SK-N-SH treated with all-trans-retinoic acid at 6 μM for 48 hours (cell line): ENCODE results near the gene CYREN.

Source experiments
- ATAC-seq: fragments of 200-7000 bp; cut with Tn5 transposase; 3 replicates; pipeline ENCODE4 v1.9.1; 2020; ENCODE audit warnings: mild to moderate bottlenecking, moderate library complexity
- ARNTL ChIP-seq: fragments of 450-650 bp; formaldehyde crosslinking; IDR thresholded peaks from 2 replicates; pipeline ENCODE4 v1.5.0; 2020; ENCODE audit warnings: low read depth, mild to moderate bottlenecking, moderate library complexity, borderline replicate concordance
- BACH2 ChIP-seq: fragments of 250-450 bp; sonication (Bioruptor Pico); IDR thresholded peaks from 2 replicates; pipeline ENCODE4 v1.9.0; 2021; ENCODE audit warnings: mild to moderate bottlenecking, borderline replicate concordance
- CSDC2 ChIP-seq: fragments of 250-450 bp; sonication (Bioruptor Pico); IDR thresholded peaks from 2 replicates; pipeline ENCODE4 v1.5.0; 2020; ENCODE audit warnings: mild to moderate bottlenecking, moderate library complexity
- ESRRG ChIP-seq: fragments of 250-450 bp; sonication (Bioruptor Pico); IDR thresholded peaks from 2 replicates; pipeline ENCODE4 v1.6.1; 2021; ENCODE audit warnings: mild to moderate bottlenecking
- GLIS3 ChIP-seq: fragments of 250-450 bp; sonication (Bioruptor Pico); IDR thresholded peaks from 2 replicates; pipeline ENCODE4 v1.5.0; 2020; ENCODE audit warnings: mild to moderate bottlenecking, moderate library complexity
- ISL1 ChIP-seq: fragments of 250-450 bp; sonication (Bioruptor Pico); IDR thresholded peaks from 2 replicates; pipeline ENCODE4 v2.1.2; 2022; ENCODE audit warnings: mild to moderate bottlenecking, moderate library complexity
- OSR1 ChIP-seq: fragments of 250-450 bp; sonication (Bioruptor Pico); IDR thresholded peaks from 2 replicates; pipeline ENCODE4 v1.8.0; 2022; ENCODE audit warnings: moderate library complexity, mild to moderate bottlenecking, inconsistent platforms
- POU6F1 ChIP-seq: fragments of 250-450 bp; sonication (Bioruptor Pico); IDR thresholded peaks from 2 replicates; pipeline ENCODE4 v1.8.0; 2021; ENCODE audit warnings: low read depth, mild to moderate bottlenecking, moderate library complexity, borderline replicate concordance
- RARB ChIP-seq: fragments of 250-450 bp; sonication (Bioruptor Pico); IDR thresholded peaks from 2 replicates; pipeline ENCODE4 v1.8.0; 2021; ENCODE audit warnings: mild to moderate bottlenecking, moderate library complexity
- SNAI2 ChIP-seq: fragments of 250-450 bp; sonication (Bioruptor Pico); IDR thresholded peaks from 2 replicates; pipeline ENCODE4 v1.5.0; 2020; ENCODE audit warnings: mild to moderate bottlenecking, moderate library complexity
- TCF4 ChIP-seq: fragments of 250-450 bp; sonication (Bioruptor Pico); IDR thresholded peaks from 2 replicates; pipeline ENCODE4 v1.8.0; 2021; ENCODE audit warnings: mild to moderate bottlenecking, moderate library complexity, borderline replicate concordance
- TOX ChIP-seq: fragments of 250-450 bp; sonication (Bioruptor Pico); IDR thresholded peaks from 2 replicates; pipeline ENCODE4 v1.8.0; 2021; ENCODE audit warnings: mild to moderate bottlenecking, moderate library complexity, borderline replicate concordance
- TSHZ2 ChIP-seq: fragments of 250-450 bp; sonication (Bioruptor Pico); IDR thresholded peaks from 2 replicates; pipeline ENCODE4 v1.5.0; 2020; ENCODE audit warnings: mild to moderate bottlenecking, moderate library complexity
- ZC3H10 ChIP-seq: fragments of 250-450 bp; sonication (Bioruptor Pico); IDR thresholded peaks from 2 replicates; pipeline ENCODE4 v1.5.1; 2021; ENCODE audit warnings: mild to moderate bottlenecking, moderate library complexity
- ZFP3 ChIP-seq: fragments of 250-450 bp; sonication (Bioruptor Pico); IDR thresholded peaks from 2 replicates; pipeline ENCODE4 v1.5.0; 2020; ENCODE audit warnings: mild to moderate bottlenecking, moderate library complexity
- ZNF565 ChIP-seq: fragments of 450-650 bp; formaldehyde crosslinking; conservative IDR thresholded peaks from 2 replicates; pipeline ENCODE4 v1.5.0; 2020; ENCODE audit warnings: low read depth, mild to moderate bottlenecking, moderate library complexity
- ZNF70 ChIP-seq: fragments of 450-650 bp; formaldehyde crosslinking; IDR thresholded peaks from 2 replicates; pipeline ENCODE4 v1.5.0; 2020; ENCODE audit warnings: mild to moderate bottlenecking, moderate library complexity
- ZNF8 ChIP-seq: fragments of 450-650 bp; formaldehyde crosslinking; IDR thresholded peaks from 2 replicates; pipeline ENCODE4 v1.5.0; 2020; ENCODE audit warnings: mild to moderate bottlenecking, moderate library complexity
- TF ChIP-seq, protein P1 (sequence below): fragments of 250-450 bp; sonication (Bioruptor Pico); IDR thresholded peaks from 2 replicates; pipeline ENCODE4 v1.5.1; 2020; ENCODE audit warnings: low read depth, mild to moderate bottlenecking, moderate library complexity
- TF ChIP-seq, protein P2 (sequence below): fragments of 250-450 bp; sonication (Bioruptor Pico); IDR thresholded peaks from 2 replicates; pipeline ENCODE4 v1.5.1; 2021; ENCODE audit warnings: mild to moderate bottlenecking, moderate library complexity
- TF ChIP-seq, protein P3 (sequence below): fragments of 250-450 bp; sonication (Bioruptor Pico); IDR thresholded peaks from 2 replicates; pipeline ENCODE4 v1.8.0; 2020; ENCODE audit warnings: mild to moderate bottlenecking, moderate library complexity, borderline replicate concordance

CYREN gene

GRCh38 chr7:135177028-135177696, 6.7 kb upstream of the CYREN start:
- ATAC-seq: no peak; the same call in 2 of the 3 replicates
- TF ChIP-seq CSDC2 (CRISPR knock-in tag): no peak
- no peak for TF ChIP-seq TSHZ2 (CRISPR knock-in tag)
- TF ChIP-seq ARNTL: no peak
- TF ChIP-seq ZC3H10 (CRISPR knock-in tag): no peak
- TF ChIP-seq GLIS3 (CRISPR knock-in tag): no peak
- no peak for TF ChIP-seq TCF4 (CRISPR knock-in tag)
- TF ChIP-seq, protein P1, sequence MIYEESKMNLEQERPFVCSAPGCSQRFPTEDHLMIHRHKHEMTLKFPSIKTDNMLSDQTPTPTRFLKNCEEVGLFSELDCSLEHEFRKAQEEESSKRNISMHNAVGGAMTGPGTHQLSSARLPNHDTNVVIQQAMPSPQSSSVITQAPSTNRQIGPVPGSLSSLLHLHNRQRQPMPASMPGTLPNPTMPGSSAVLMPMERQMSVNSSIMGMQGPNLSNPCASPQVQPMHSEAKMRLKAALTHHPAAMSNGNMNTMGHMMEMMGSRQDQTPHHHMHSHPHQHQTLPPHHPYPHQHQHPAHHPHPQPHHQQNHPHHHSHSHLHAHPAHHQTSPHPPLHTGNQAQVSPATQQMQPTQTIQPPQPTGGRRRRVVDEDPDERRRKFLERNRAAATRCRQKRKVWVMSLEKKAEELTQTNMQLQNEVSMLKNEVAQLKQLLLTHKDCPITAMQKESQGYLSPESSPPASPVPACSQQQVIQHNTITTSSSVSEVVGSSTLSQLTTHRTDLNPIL (CRISPR knock-in tag): no peak
- TF ChIP-seq ISL1 (CRISPR knock-in tag): no peak
- no peak for TF ChIP-seq TOX (CRISPR knock-in tag)
- TF ChIP-seq OSR1 (CRISPR knock-in tag): no peak
- TF ChIP-seq ZNF8 (CRISPR knock-in tag): no peak
- no peak for TF ChIP-seq RARB
- TF ChIP-seq ZFP3: no peak
- no peak for TF ChIP-seq ZNF70 (CRISPR knock-in tag)
- no peak for TF ChIP-seq SNAI2 (CRISPR knock-in tag)
- no peak for TF ChIP-seq POU6F1
- no peak for TF ChIP-seq ESRRG (CRISPR knock-in tag)
- no peak for TF ChIP-seq BACH2
- no peak for TF ChIP-seq ZNF565 (CRISPR knock-in tag)
- TF ChIP-seq, protein P2, sequence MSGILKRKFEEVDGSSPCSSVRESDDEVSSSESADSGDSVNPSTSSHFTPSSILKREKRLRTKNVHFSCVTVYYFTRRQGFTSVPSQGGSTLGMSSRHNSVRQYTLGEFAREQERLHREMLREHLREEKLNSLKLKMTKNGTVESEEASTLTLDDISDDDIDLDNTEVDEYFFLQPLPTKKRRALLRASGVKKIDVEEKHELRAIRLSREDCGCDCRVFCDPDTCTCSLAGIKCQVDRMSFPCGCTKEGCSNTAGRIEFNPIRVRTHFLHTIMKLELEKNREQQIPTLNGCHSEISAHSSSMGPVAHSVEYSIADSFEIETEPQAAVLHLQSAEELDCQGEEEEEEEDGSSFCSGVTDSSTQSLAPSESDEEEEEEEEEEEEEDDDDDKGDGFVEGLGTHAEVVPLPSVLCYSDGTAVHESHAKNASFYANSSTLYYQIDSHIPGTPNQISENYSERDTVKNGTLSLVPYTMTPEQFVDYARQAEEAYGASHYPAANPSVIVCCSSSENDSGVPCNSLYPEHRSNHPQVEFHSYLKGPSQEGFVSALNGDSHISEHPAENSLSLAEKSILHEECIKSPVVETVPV (CRISPR knock-in tag): no peak
- TF ChIP-seq, all 23 proteins: peak for 0

DNA sequence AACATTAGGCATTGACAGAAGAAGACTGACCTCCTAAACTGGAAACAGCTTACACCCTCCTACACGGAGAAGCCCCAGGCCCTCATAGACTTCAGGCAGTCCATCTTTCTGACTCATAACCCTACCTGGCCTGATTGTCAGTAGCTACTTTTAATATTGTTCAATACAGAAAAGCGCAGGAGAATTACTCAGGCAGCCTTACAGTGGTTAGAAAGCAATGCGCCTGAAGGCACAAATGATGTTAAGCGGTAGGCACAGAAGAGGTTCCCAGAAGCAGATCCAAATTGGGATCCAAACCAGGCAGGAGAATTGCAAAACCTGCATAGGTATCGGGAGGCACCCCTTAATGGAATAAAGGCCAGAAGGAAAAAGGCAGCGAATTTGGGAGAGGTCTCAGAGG, 5.4 kb upstream of the CYREN start:
- ATAC-seq: no peak
- TF ChIP-seq BACH2 (no peak), POU6F1 (no peak), ISL1 (CRISPR knock-in tag) (no peak), ZNF8 (CRISPR knock-in tag) (no peak), TSHZ2 (CRISPR knock-in tag) (no peak), GLIS3 (CRISPR knock-in tag) (no peak), TCF4 (CRISPR knock-in tag) (no peak), ESRRG (CRISPR knock-in tag) (no peak), ZC3H10 (CRISPR knock-in tag) (no peak), ZFP3 (no peak), CSDC2 (CRISPR knock-in tag) (no peak), RARB (no peak)
- TF ChIP-seq, protein P3, sequence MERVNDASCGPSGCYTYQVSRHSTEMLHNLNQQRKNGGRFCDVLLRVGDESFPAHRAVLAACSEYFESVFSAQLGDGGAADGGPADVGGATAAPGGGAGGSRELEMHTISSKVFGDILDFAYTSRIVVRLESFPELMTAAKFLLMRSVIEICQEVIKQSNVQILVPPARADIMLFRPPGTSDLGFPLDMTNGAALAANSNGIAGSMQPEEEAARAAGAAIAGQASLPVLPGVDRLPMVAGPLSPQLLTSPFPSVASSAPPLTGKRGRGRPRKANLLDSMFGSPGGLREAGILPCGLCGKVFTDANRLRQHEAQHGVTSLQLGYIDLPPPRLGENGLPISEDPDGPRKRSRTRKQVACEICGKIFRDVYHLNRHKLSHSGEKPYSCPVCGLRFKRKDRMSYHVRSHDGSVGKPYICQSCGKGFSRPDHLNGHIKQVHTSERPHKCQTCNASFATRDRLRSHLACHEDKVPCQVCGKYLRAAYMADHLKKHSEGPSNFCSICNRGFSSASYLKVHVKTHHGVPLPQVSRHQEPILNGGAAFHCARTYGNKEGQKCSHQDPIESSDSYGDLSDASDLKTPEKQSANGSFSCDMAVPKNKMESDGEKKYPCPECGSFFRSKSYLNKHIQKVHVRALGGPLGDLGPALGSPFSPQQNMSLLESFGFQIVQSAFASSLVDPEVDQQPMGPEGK (CRISPR knock-in tag): no peak
- TF ChIP-seq, protein P1 (CRISPR knock-in tag): no peak
- TF ChIP-seq, all 23 proteins: peak for 0
